Activated B cell treated with CpG ODN at 0.5 μM for 24 hours (primary cell): Measurements from ENCODE around the gene SYMPK. TPM values are rescaled to one million over a fixed set of nuclear protein-coding genes. Genes with fewer than 3 reads are reported as not detected.
"Not testable (repeated sequence)": the region's sequence is repeated elsewhere in the genome, so short reads cannot be mapped to it uniquely, and the experiment has no call there.

Source experiments
- ATAC-seq: fragments of 200-7000 bp; cut with Tn5 transposase; one replicate; pipeline ENCODE4 v1.10.0; 2021; ENCODE audit warnings: low read depth, mild to moderate bottlenecking, moderate library complexity
- CTCF ChIA-PET: fragments of 350-600 bp; sonication (Branson Sonifier 250); formaldehyde crosslinking; loops from one replicate; lab custom pipeline; 2021; ENCODE audit warnings: antibody characterized with exemption; lab: Charles Lee
- POLR2A ChIA-PET: fragments of 350-600 bp; sonication (Branson Sonifier 250); formaldehyde crosslinking; loops from one replicate; lab custom pipeline; 2021; ENCODE audit warnings: antibody characterized with exemption; lab: Charles Lee
- DNase-seq: peaks from one replicate; pipeline ENCODE4 v3.0.0; 2022
- H3K27ac Mint-ChIP-seq: one replicate; pipeline ENCODE4 v1.8.0; 2020; ENCODE audit warnings: mixed read lengths
- H3K27me3 Mint-ChIP-seq: one replicate; pipeline ENCODE4 v1.8.0; 2021; ENCODE audit warnings: mixed read lengths
- H3K36me3 Mint-ChIP-seq: one replicate; pipeline ENCODE4 v1.8.0; 2021; ENCODE audit warnings: low read depth, mixed read lengths
- H3K4me1 Mint-ChIP-seq: one replicate; pipeline ENCODE4 v1.8.0; 2021; ENCODE audit warnings: mixed read lengths
- H3K4me3 Mint-ChIP-seq: one replicate; pipeline ENCODE4 v1.8.0; 2020; ENCODE audit warnings: mild to moderate bottlenecking, mixed read lengths
- H3K9me3 Mint-ChIP-seq: one replicate; pipeline ENCODE4 v1.8.0; 2020; ENCODE audit warnings: mixed read lengths
- CTCF ChIP-seq: fragments of 200-600 bp; IDR thresholded peaks from one replicate; pipeline ENCODE4 v1.8.0; 2022; ENCODE audit warnings: antibody characterized with exemption, mild to moderate bottlenecking
- intact Hi-C: fragments of 100-400 bp; cut with micrococcal nuclease; formaldehyde crosslinking; loops from one replicate; pipeline ENCODE4 v1.15.1; 2024
- total RNA-seq: library from RNA; stranded (reverse); gene quantifications from 2 replicates; pipeline ENCODE4 v1.2.3, GENCODE V29; 2022

SYMPK gene
- total RNA-seq, 1 donor from 2014 or later = 150 TPM

GRCh38 chr19:45873219-45873772, 10.3 kb upstream of the SYMPK start:
- DNase-seq (no peak), ATAC-seq (no peak)
- ChIA-PET POLR2A (no interaction called here), CTCF (interaction anchor here (0.7 kb wide), 1 partner anchor 368 kb away, joined by 3 read pairs; no protein-coding TSS in a partner anchor)
- no peak overlapping the region for H3K27ac Mint-ChIP-seq
- intact Hi-C loops = no loop called here
- H3K36me3 Mint-ChIP-seq = no peaks in the 10 kb centered on the region
- no peak overlapping the region for H3K4me3 Mint-ChIP-seq
- no peak for TF ChIP-seq CTCF
- peaks cover 28% of the 10 kb centered on the region for H3K27me3 Mint-ChIP-seq
- H3K9me3 Mint-ChIP-seq = no peaks in the 10 kb centered on the region
- H3K4me1 Mint-ChIP-seq = peaks cover 7% of the 10 kb centered on the region

- no peak for TF ChIP-seq CTCF
- ChIA-PET CTCF (no interaction called here), POLR2A (no interaction called here)
- no peaks in the 10 kb centered on the region for H3K36me3 Mint-ChIP-seq
- DNase-seq (no peak), ATAC-seq (no peak)
- peaks cover 27% of the 10 kb centered on the region for H3K27me3 Mint-ChIP-seq
- peaks cover 7% of the 10 kb centered on the region for H3K4me1 Mint-ChIP-seq
- H3K4me3 Mint-ChIP-seq = no peak overlapping the region
- no peak overlapping the region for H3K27ac Mint-ChIP-seq
- no peaks in the 10 kb centered on the region for H3K9me3 Mint-ChIP-seq
- intact Hi-C loops = no loop called here
Measured at GRCh38 chr19:45872095-45872919, 9.4 kb upstream of the SYMPK start.

- DNase-seq (no peak), ATAC-seq (no peak)
- Mint-ChIP-seq H3K27me3 (peaks cover 18% of the 10 kb centered on the region), H3K9me3 (no peaks in the 10 kb centered on the region), H3K36me3 (no peaks in the 10 kb centered on the region), H3K4me3 (no peak overlapping the region), H3K27ac (no peak overlapping the region), H3K4me1 (no peaks in the 10 kb centered on the region)
- CTCF ChIA-PET = no interaction called here
- POLR2A ChIA-PET = interaction anchor here (0.7 kb wide), 1 partner anchor 14 kb away, joined by 3 read pairs; no protein-coding TSS in a partner anchor
- intact Hi-C loops = no loop called here
- no peak for TF ChIP-seq CTCF
Measured at GRCh38 chr19:45870798-45871197, 7.9 kb upstream of the SYMPK start.

GRCh38 chr19:45867241-45867640, 4.3 kb upstream of the SYMPK start:
- DNase-seq, ATAC-seq, H3K9me3 Mint-ChIP-seq, H3K4me3 Mint-ChIP-seq, H3K27ac Mint-ChIP-seq, H3K36me3 Mint-ChIP-seq, POLR2A ChIA-PET: not testable (repeated sequence)
- CTCF ChIA-PET = interaction anchor here (0.7 kb wide), 1 partner anchor 78 kb away, joined by 3 read pairs; no protein-coding TSS in a partner anchor
- H3K4me1 Mint-ChIP-seq = peaks cover 19% of the 10 kb centered on the region
- H3K27me3 Mint-ChIP-seq = peaks cover 21% of the 10 kb centered on the region
- intact Hi-C loops = loop anchor here (10.0 kb wide), 2 partner anchors 462 to 792 kb away; partner anchors contain the start of genes GEMIN7, POLR1G, PPP1R13L and ZNF296

- intact Hi-C loops = loop anchor here (10.0 kb wide), 2 partner anchors 462 to 792 kb away; partner anchors contain the start of genes GEMIN7, POLR1G, PPP1R13L and ZNF296
- no peak for DNase-seq
- Mint-ChIP-seq H3K4me3 (no peak overlapping the region), H3K27ac (no peak overlapping the region), H3K9me3 (no peaks in the 10 kb centered on the region), H3K27me3 (peaks cover 19% of the 10 kb centered on the region), H3K36me3 (peaks cover 11% of the 10 kb centered on the region), H3K4me1 (peaks cover 25% of the 10 kb centered on the region)
- no peak for TF ChIP-seq CTCF
- ATAC-seq = no peak
- ChIA-PET CTCF (no interaction called here), POLR2A (no interaction called here)
Measured at GRCh38 chr19:45866400-45867176, 3.6 kb upstream of the SYMPK start.
